Measurements from ENCODE around the gene ATP1A3.
"Not testable (repeated sequence)": the region's sequence is repeated elsewhere in the genome, so short reads cannot be mapped to it uniquely, and the experiment has no call there.

The ATP1A3 gene

DNA sequence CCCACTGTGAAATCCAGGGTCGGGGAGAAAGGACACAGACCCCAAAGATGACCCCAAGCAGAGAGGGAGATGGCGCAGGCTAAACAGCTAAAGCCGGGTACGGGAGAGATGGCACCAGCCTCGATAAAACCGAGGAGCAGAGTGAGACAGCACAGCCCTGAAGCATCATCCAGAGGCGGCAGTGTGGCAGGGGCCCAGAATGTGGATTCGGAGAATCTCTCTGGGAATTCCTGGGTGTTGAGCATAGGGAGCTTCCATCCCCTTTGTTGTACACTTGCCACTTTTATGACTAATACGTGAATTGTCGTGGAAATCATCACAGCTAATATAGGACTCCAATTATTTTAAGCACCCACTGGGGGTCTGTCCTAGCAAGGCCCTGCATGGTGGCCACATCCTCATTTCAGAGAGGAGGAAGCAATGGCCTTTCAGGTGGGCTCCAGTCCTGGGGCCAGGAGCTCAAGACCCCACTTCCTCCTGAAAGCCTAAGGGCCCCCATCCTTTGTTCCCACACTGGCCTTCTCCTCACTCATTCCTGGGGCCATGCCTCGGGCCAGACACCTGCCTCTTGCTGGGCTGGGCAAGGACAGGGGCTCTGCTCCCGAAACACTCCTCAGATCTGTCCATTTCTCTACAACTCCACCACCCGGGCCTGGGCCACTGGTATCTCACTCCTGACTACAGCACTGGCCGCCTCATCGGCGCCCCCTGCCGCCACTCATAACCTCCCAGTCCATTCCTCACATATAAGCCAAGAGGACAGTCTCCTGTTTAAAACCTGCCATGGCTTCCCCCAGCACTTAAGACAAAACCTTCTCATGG is 29.3 kb upstream of the ATP1A3 start:
- DNase-seq (ENCODE audit: low read depth), result peak; percentile 3
- no peak overlapping the region for H3K4me3 ChIP-seq (replicated peaks; ENCODE audit: low read depth, low read length)
- peak; percentile 39 for TF ChIP-seq CTCF (IDR thresholded peaks at IDR 0.05; ENCODE audit: low read length, missing control alignments)

DNA sequence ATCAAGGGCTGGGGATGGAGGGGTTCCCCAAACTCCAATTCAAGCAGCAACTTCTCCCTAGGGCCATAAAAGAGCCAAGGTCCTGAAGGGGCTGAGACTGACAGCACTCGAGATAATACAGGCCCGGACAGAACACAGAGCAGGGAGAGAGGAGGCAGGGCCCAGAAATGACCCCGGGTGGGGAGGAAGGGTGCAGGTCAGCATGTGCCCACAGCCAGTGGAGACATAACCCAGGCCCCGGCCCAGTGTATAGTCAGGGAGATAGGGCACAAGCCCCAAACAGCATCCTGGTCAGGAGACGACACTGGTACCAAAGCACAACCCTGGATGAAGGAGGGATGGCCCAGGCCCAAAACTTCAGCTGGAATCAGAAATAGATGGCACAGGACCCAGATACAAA is 28.6 kb upstream of the ATP1A3 start:
- no peak for DNase-seq (ENCODE audit: low read depth)
- TF ChIP-seq CTCF (IDR thresholded peaks at IDR 0.05; ENCODE audit: low read length, missing control alignments), result no peak
- H3K4me3 ChIP-seq (replicated peaks; ENCODE audit: low read depth, low read length), result no peak overlapping the region

DNA sequence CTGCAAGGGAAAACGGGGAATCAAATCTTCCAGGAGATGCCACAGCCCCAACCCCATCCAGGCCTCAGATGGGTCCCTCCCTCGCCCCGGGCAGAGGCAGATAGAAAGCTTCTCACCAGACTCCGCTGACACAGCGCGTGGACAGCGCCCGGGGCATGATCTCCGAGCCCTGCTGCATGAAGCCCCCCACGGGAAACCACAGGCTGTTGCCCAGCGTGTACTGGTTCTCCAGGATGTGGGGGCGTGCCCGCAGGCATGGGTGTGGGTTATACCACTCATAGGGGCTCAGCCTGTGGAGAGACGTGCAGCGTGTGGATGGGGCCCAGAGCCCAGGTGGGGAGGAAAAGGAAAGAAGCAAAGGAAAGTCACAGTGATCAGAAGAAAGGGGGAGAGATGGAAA is 27.2 kb upstream of the ATP1A3 start:
- H3K4me3 ChIP-seq (replicated peaks; ENCODE audit: low read depth, low read length), result no peak overlapping the region
- no peak for DNase-seq (ENCODE audit: low read depth)
- no peak for TF ChIP-seq CTCF (IDR thresholded peaks at IDR 0.05; ENCODE audit: low read length, missing control alignments)

GRCh38 chr19:42018503-42019193 is 24.6 kb upstream of the ATP1A3 start:
- no peak for TF ChIP-seq CTCF (IDR thresholded peaks at IDR 0.05; ENCODE audit: low read length, missing control alignments)
- H3K4me3 ChIP-seq (replicated peaks; ENCODE audit: low read depth, low read length), result no peak overlapping the region
- DNase-seq (ENCODE audit: low read depth), result no peak

- no peak overlapping the region for H3K4me3 ChIP-seq (replicated peaks; ENCODE audit: low read depth, low read length)
- no peak for DNase-seq (ENCODE audit: low read depth)
- no peak for TF ChIP-seq CTCF (IDR thresholded peaks at IDR 0.05; ENCODE audit: low read length, missing control alignments)
These were observed 23.0 kb upstream of the ATP1A3 start for GRCh38 chr19:42017040-42017439.

GRCh38 chr19:42012747-42013146 is 18.7 kb upstream of the ATP1A3 start:
- not testable (repeated sequence) for H3K4me3 ChIP-seq (replicated peaks; ENCODE audit: low read depth, low read length)

GRCh38 chr19:42010245-42011126 is 16.5 kb upstream of the ATP1A3 start:
- no peak overlapping the region for H3K4me3 ChIP-seq (replicated peaks; ENCODE audit: low read depth, low read length)
- peak; percentile 45 for DNase-seq (ENCODE audit: low read depth)
- no peak for TF ChIP-seq CTCF (IDR thresholded peaks at IDR 0.05; ENCODE audit: low read length, missing control alignments)

More at GRCh38 chr19:42012747-42013146, 18.7 kb upstream of the ATP1A3 start:
- not testable (repeated sequence) for DNase-seq (ENCODE audit: low read depth)
